H9 (cell line): Measurements from ENCODE around the gene KCNJ12. TPM values are rescaled to one million over a fixed set of nuclear protein-coding genes. Genes with fewer than 3 reads are reported as not detected.

Experiments
- DNase-seq: peaks from one replicate; pipeline ENCODE4 v3.0.0-alpha.2; 2017
- H2AFZ ChIP-seq: one replicate; pipeline ENCODE4 v1.6.1; 2013; ENCODE audit warnings: mild to moderate bottlenecking, low read length, control low read depth, moderate library complexity
- H2AK5ac ChIP-seq: 2 replicates; pipeline ENCODE4 v1.6.1; 2013; ENCODE audit warnings: low read length, control low read depth, mixed read lengths; ENCODE audit not compliant: insufficient read length
- H2BK120ac ChIP-seq: one replicate; pipeline ENCODE4 v1.6.1; 2013; ENCODE audit warnings: low read depth, mild to moderate bottlenecking, low read length, control low read depth, inconsistent platforms; ENCODE audit not compliant: poor library complexity, severe bottlenecking
- H2BK12ac ChIP-seq: 2 replicates; pipeline ENCODE4 v1.6.1; 2013; ENCODE audit warnings: low read length, control low read depth, mixed read lengths, low read depth; ENCODE audit not compliant: insufficient read length
- H2BK15ac ChIP-seq: 2 replicates; pipeline ENCODE4 v1.6.1; 2013; ENCODE audit warnings: low read depth, low read length, control low read depth
- H2BK20ac ChIP-seq: one replicate; pipeline ENCODE4 v1.6.1; 2013; ENCODE audit warnings: low read depth, mild to moderate bottlenecking, low read length, control low read depth, inconsistent platforms; ENCODE audit not compliant: poor library complexity, severe bottlenecking
- H2BK5ac ChIP-seq: 2 replicates; pipeline ENCODE4 v1.6.1; 2013; ENCODE audit warnings: low read length, control low read depth, mixed read lengths; ENCODE audit not compliant: insufficient read length
- H3K14ac ChIP-seq: 2 replicates; pipeline ENCODE4 v1.6.1; 2013; ENCODE audit warnings: low read length, control low read depth; ENCODE audit not compliant: insufficient read depth
- H3K18ac ChIP-seq: 2 replicates; pipeline ENCODE4 v1.6.1; 2013; ENCODE audit warnings: low read depth, mild to moderate bottlenecking, mixed read lengths, low read length, control low read depth; ENCODE audit not compliant: insufficient read length
- H3K23ac ChIP-seq: 2 replicates; pipeline ENCODE4 v1.6.1; 2013; ENCODE audit warnings: low read length, control low read depth, mixed read lengths, low read depth; ENCODE audit not compliant: insufficient read length
- H3K23me2 ChIP-seq: 2 replicates; pipeline ENCODE4 v1.6.1; 2013; ENCODE audit warnings: low read depth, mild to moderate bottlenecking, mixed read lengths, low read length, control low read depth; ENCODE audit not compliant: insufficient read length, poor library complexity, severe bottlenecking
- H3K27ac ChIP-seq: 2 replicates; pipeline ENCODE4 v1.5.1; 2013; ENCODE audit warnings: low read length, control low read depth, mixed read lengths, low read depth; ENCODE audit not compliant: insufficient read length
- H3K27me3 ChIP-seq: 2 replicates; pipeline ENCODE4 v1.6.1; 2013; ENCODE audit warnings: low read length, control low read depth, inconsistent platforms; ENCODE audit not compliant: insufficient read depth
- H3K4ac ChIP-seq: 2 replicates; pipeline ENCODE4 v1.6.1; 2013; ENCODE audit warnings: low read depth, mild to moderate bottlenecking, control low read depth, inconsistent platforms, low read length, moderate library complexity
- H3K4me1 ChIP-seq: 2 replicates; pipeline ENCODE4 v1.6.1; 2013; ENCODE audit warnings: low read length, control low read depth, inconsistent platforms; ENCODE audit not compliant: insufficient read depth
- H3K4me2 ChIP-seq: 2 replicates; pipeline ENCODE4 v1.6.1; 2013; ENCODE audit warnings: low read length, control low read depth, mixed read lengths; ENCODE audit not compliant: insufficient read length, insufficient read depth
- H3K56ac ChIP-seq: 2 replicates; pipeline ENCODE4 v1.6.1; 2013; ENCODE audit warnings: low read depth, mild to moderate bottlenecking, mixed read lengths, low read length, control low read depth; ENCODE audit not compliant: insufficient read length
- H3K79me1 ChIP-seq: 2 replicates; pipeline ENCODE4 v1.6.1; 2013; ENCODE audit warnings: low read depth, mild to moderate bottlenecking, moderate library complexity, low read length, control low read depth, inconsistent platforms; ENCODE audit not compliant: insufficient read depth, poor library complexity, severe bottlenecking
- H3K79me2 ChIP-seq: 2 replicates; pipeline ENCODE4 v1.6.1; 2013; ENCODE audit warnings: low read length, control low read depth, inconsistent platforms; ENCODE audit not compliant: insufficient read depth
- H3K9ac ChIP-seq: 2 replicates; pipeline ENCODE4 v1.6.1; 2013; ENCODE audit warnings: low read length, control low read depth, mixed read lengths; ENCODE audit not compliant: insufficient read length; ENCODE audit errors: extremely low read depth
- H3K9me3 ChIP-seq: one replicate; pipeline ENCODE4 v1.6.1; 2013; ENCODE audit warnings: low read depth, low read length, inconsistent platforms; ENCODE audit not compliant: control insufficient read depth
- H3T11ph ChIP-seq: one replicate; pipeline ENCODE4 v1.6.1; 2013; ENCODE audit warnings: mild to moderate bottlenecking, low read length, control low read depth, inconsistent platforms
- H4K20me1 ChIP-seq: one replicate; pipeline ENCODE4 v1.6.1; 2013; ENCODE audit not compliant: control insufficient read depth, insufficient read length, insufficient read depth
- H4K5ac ChIP-seq: 2 replicates; pipeline ENCODE4 v1.6.1; 2013; ENCODE audit warnings: low read depth, mild to moderate bottlenecking, mixed read lengths, low read length, control low read depth; ENCODE audit not compliant: insufficient read length
- H4K8ac ChIP-seq: replicated peaks from 2 replicates; pipeline ENCODE4 v1.6.1; 2013; ENCODE audit warnings: low read length, control low read depth, mixed read lengths, low read depth; ENCODE audit not compliant: insufficient read length
- H4K91ac ChIP-seq: 2 replicates; pipeline ENCODE4 v1.6.1; 2013; ENCODE audit warnings: low read depth, mild to moderate bottlenecking, moderate library complexity, mixed read lengths, low read length, control low read depth; ENCODE audit not compliant: insufficient read length
- H3K27ac Mint-ChIP-seq, 3 experiments: 2 replicates in 2 of 3; 3 replicates in 1 of 3; pipeline ENCODE4 v1.8.0; 2020 to 2021; ENCODE audit warnings: mixed read lengths in 3 of 3, mild to moderate bottlenecking in 1 of 3, moderate library complexity in 1 of 3
- H3K27me3 Mint-ChIP-seq: 2 replicates; pipeline ENCODE4 v1.8.0; 2021; ENCODE audit warnings: low read depth, mild to moderate bottlenecking, moderate library complexity, mixed read lengths
- H3K36me3 Mint-ChIP-seq, 3 experiments: 2 replicates in 2 of 3; 3 replicates in 1 of 3; pipeline ENCODE4 v1.8.0; 2020 to 2021; ENCODE audit warnings: low read depth in 3 of 3, mixed read lengths in 3 of 3; ENCODE audit not compliant: insufficient read depth in 1 of 3
- H3K4me1 Mint-ChIP-seq, 2 experiments: 2 replicates each; pipeline ENCODE4 v1.8.0; 2020; ENCODE audit warnings: mixed read lengths in 2 of 2
- H3K4me3 Mint-ChIP-seq, 2 experiments: 2 replicates in 1 of 2; 3 replicates in 1 of 2; pipeline ENCODE4 v1.8.0; 2020 to 2021; ENCODE audit warnings: mild to moderate bottlenecking in 2 of 2, mixed read lengths in 2 of 2, moderate library complexity in 1 of 2
- H3K9me3 Mint-ChIP-seq, 2 experiments: 2 replicates in 1 of 2; 3 replicates in 1 of 2; pipeline ENCODE4 v1.8.0; 2020; ENCODE audit warnings: mild to moderate bottlenecking in 2 of 2, mixed read lengths in 2 of 2, moderate library complexity in 1 of 2
- CTCF ChIP-seq: fragments of 200-600 bp; sonication (generic); conservative IDR thresholded peaks from 3 replicates; pipeline ENCODE4 v1.8.0; 2021; ENCODE audit warnings: antibody characterized with exemption, mild to moderate bottlenecking
- WGBS: extraction: QIAGEN DNeasy Blood & Tissue Kit; methylation state at CpG from one replicate; pipeline ENCODE4 v1.1.7; 2013; ENCODE audit warnings: missing lambda C conversion rate, low lambda C conversion rate, mixed read lengths; ENCODE audit not compliant: insufficient read length; ENCODE audit errors: extremely low coverage; 5-methylcytosine and 5-hydroxymethylcytosine counted together
- total RNA-seq: library from RNA; stranded (reverse); gene quantifications from 2 replicates; pipeline ENCODE4 v1.2.1, GENCODE V29; 2021

KCNJ12 gene
- total RNA-seq, 1 experiment from 2014 or later = 0.39 TPM

- no peak overlapping the region for H2BK12ac ChIP-seq
- WGBS = no CpG with 5 or more reads among the region's 9 CpGs
- Mint-ChIP-seq H3K27me3 (peaks cover 2% of the 10 kb centered on the region), H3K4me1 (peaks cover 0 to 9% of the 10 kb centered on the region in 2 experiments; a peak in 1 of 4 replicates), H3K36me3 (peaks cover 0 to 2% (median 0%) of the 10 kb centered on the region in 3 experiments; a peak in 1 of 7 replicates), H3K27ac (no peak overlapping the region; a peak in 1 of 7 replicates), H3K9me3 (no peaks in the 10 kb centered on the region), H3K4me3 (peak overlapping the region in 1 of 2 experiments; percentile 54; a peak in 1 of 5 replicates)
- no peak overlapping the region for H4K5ac ChIP-seq
- no peak overlapping the region for H3K14ac ChIP-seq
- no peaks in the 10 kb centered on the region for H3K79me2 ChIP-seq
- H3K23me2 ChIP-seq = no peaks in the 10 kb centered on the region
- no peaks in the 10 kb centered on the region for H3K9me3 ChIP-seq
- H2AFZ ChIP-seq = no peak overlapping the region
- no peaks in the 10 kb centered on the region for H4K20me1 ChIP-seq
- no peak overlapping the region for H3K9ac ChIP-seq
- no peak overlapping the region for H2BK5ac ChIP-seq
- H3K79me1 ChIP-seq = no peaks in the 10 kb centered on the region
- no peak overlapping the region for H2BK20ac ChIP-seq
- no peak overlapping the region for H3K4me2 ChIP-seq
- no peak overlapping the region for H4K91ac ChIP-seq
- H3T11ph ChIP-seq = no peak overlapping the region
- DNase-seq = no peak
- no peak overlapping the region for H4K8ac ChIP-seq
- no peak overlapping the region for H3K23ac ChIP-seq
- no peak overlapping the region for H2AK5ac ChIP-seq
- no peak overlapping the region for H2BK120ac ChIP-seq
- no peak for TF ChIP-seq CTCF
- H3K18ac ChIP-seq = no peak overlapping the region
- H3K56ac ChIP-seq = no peak overlapping the region
- no peak overlapping the region for H2BK15ac ChIP-seq
- H3K4me1 ChIP-seq = no peaks in the 10 kb centered on the region
- H3K27me3 ChIP-seq = no peaks in the 10 kb centered on the region
- H3K4ac ChIP-seq = no peak overlapping the region
- no peak overlapping the region for H3K27ac ChIP-seq
These were observed 14.1 kb downstream of the KCNJ12 start for GRCh38 chr17:21390294-21390693.
